MM.1S (cell line): ENCODE results near the gene PTPRR.

ENCODE experiments used
- EZH2 ChIP-seq: fragments of 300-600 bp; sonication (generic); optimal IDR thresholded peaks from 2 replicates; pipeline ENCODE3; 2017; ENCODE audit warnings: low read depth, mild to moderate bottlenecking, antibody characterized with exemption, low read length, mixed read lengths
- TF ChIP-seq, protein P1 (sequence below): fragments of 300-600 bp; sonication (generic); IDR thresholded peaks from 2 replicates; pipeline ENCODE4 v1.5.1; 2016; ENCODE audit warnings: antibody characterized with exemption, low read length, mixed read lengths

DNA sequence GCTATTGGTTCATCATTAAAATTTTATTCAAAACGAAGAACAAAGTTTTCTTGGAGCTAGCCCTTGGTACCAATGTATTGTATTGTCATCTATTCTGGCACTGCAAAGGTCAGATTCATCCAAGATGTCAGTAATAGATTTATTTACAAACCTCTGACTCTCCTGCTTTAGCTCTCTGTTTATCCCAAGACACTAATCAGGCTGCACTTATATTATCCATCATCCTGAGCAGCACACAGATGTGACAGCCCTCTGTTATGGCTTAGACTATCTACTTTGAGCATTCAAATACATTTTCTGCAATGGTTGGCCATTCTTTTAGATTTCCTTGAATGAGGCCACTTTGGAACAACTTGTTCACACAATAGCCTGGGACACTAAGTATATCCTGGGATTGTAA is 5.0 kb upstream of the PTPRR start:
- TF ChIP-seq, protein P1, sequence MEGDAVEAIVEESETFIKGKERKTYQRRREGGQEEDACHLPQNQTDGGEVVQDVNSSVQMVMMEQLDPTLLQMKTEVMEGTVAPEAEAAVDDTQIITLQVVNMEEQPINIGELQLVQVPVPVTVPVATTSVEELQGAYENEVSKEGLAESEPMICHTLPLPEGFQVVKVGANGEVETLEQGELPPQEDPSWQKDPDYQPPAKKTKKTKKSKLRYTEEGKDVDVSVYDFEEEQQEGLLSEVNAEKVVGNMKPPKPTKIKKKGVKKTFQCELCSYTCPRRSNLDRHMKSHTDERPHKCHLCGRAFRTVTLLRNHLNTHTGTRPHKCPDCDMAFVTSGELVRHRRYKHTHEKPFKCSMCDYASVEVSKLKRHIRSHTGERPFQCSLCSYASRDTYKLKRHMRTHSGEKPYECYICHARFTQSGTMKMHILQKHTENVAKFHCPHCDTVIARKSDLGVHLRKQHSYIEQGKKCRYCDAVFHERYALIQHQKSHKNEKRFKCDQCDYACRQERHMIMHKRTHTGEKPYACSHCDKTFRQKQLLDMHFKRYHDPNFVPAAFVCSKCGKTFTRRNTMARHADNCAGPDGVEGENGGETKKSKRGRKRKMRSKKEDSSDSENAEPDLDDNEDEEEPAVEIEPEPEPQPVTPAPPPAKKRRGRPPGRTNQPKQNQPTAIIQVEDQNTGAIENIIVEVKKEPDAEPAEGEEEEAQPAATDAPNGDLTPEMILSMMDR, result no peak
- TF ChIP-seq EZH2, result no peak
